ENCODE results near the gene KYAT1. TPM values are rescaled to one million over a fixed set of nuclear protein-coding genes. Genes with fewer than 3 reads are reported as not detected.
"Not testable (repeated sequence)": the region's sequence is repeated elsewhere in the genome, so short reads cannot be mapped to it uniquely, and the experiment has no call there.

KYAT1 gene
- total RNA-seq, 4 donors from 2014 or later = 4.7 to 7.4 (median 5.8) TPM

- H3K4me3 ChIP-seq = no peak overlapping the region
- DNase-seq (no peak), ATAC-seq (no peak)
- no peaks in the 10 kb centered on the region for H3K4me1 ChIP-seq
- H3K27me3 ChIP-seq = no peaks in the 10 kb centered on the region
- intact Hi-C loops (cut with DNase I; ENCODE audit: low total_unique reads) (no loop called here), in situ Hi-C loops (cut with MboI; ENCODE audit: low sequenced_read_pairs in 4 of 4) (no loop called here)
- no peaks in the 10 kb centered on the region for H3K9me3 ChIP-seq
- no peak for TF ChIP-seq POLR2A (IDR thresholded peaks at IDR 0.05)
- no peak for TF ChIP-seq CTCF (IDR thresholded peaks at IDR 0.05 in 4 of 5, conservative IDR thresholded peaks at IDR 0.05 in 1 of 5)
- H3K27ac ChIP-seq = no peak overlapping the region
- peaks cover 0 to 69% of the 10 kb centered on the region in 2 donors for H3K36me3 ChIP-seq
Measured at GRCh38 chr9:128798896-128799295, 82.9 kb downstream of the KYAT1 start.

- H3K36me3 ChIP-seq = peaks cover 0 to 75% of the 10 kb centered on the region in 2 donors
- DNase-seq; H3K27me3 ChIP-seq; H3K4me3 ChIP-seq; intact Hi-C loops (cut with DNase I; ENCODE audit: low total_unique reads); H3K9me3 ChIP-seq; H3K27ac ChIP-seq; H3K4me1 ChIP-seq; ATAC-seq; in situ Hi-C loops (cut with MboI; ENCODE audit: low sequenced_read_pairs in 4 of 4): not testable (repeated sequence)
Measured at GRCh38 chr9:128794961-128795360, 86.8 kb downstream of the KYAT1 start.

GRCh38 chr9:128792978-128793686 is 88.6 kb downstream of the KYAT1 start:
- no peak for TF ChIP-seq POLR2A (IDR thresholded peaks at IDR 0.05)
- no peak for TF ChIP-seq CTCF (IDR thresholded peaks at IDR 0.05 in 4 of 5, conservative IDR thresholded peaks at IDR 0.05 in 1 of 5)
- peaks cover 0 to 61% of the 10 kb centered on the region in 2 donors for H3K36me3 ChIP-seq
- intact Hi-C loops (cut with DNase I; ENCODE audit: low total_unique reads) = no loop called here

GRCh38 chr9:128792134-128792533 is 89.6 kb downstream of the KYAT1 start:
- in situ Hi-C loops (cut with MboI; ENCODE audit: low sequenced_read_pairs in 4 of 4) = no loop called here
- Histone ChIP-seq H3K9me3 (no peaks in the 10 kb centered on the region), H3K4me1 (peaks cover 9 to 16% of the 10 kb centered on the region in 2 donors), H3K27me3 (no peaks in the 10 kb centered on the region), H3K27ac (no peak overlapping the region), H3K4me3 (no peak overlapping the region), H3K36me3 (peaks cover 0 to 51% of the 10 kb centered on the region in 2 donors)
- intact Hi-C loops (cut with DNase I; ENCODE audit: low total_unique reads) = no loop called here
- no peak for DNase-seq
- TF ChIP-seq CTCF (IDR thresholded peaks at IDR 0.05 in 4 of 5, conservative IDR thresholded peaks at IDR 0.05 in 1 of 5) (no peak), POLR2A (IDR thresholded peaks at IDR 0.05) (no peak)
- no peak for ATAC-seq

More at GRCh38 chr9:128792978-128793686, 88.6 kb downstream of the KYAT1 start:
- Histone ChIP-seq H3K27ac (no peak overlapping the region), H3K27me3 (no peaks in the 10 kb centered on the region), H3K9me3 (no peaks in the 10 kb centered on the region), H3K4me1 (peaks cover 5 to 7% of the 10 kb centered on the region in 2 donors), H3K4me3 (no peak overlapping the region)
- in situ Hi-C loops (cut with MboI; ENCODE audit: low sequenced_read_pairs in 4 of 4) = no loop called here
- ATAC-seq (no peak), DNase-seq (no peak)

- Histone ChIP-seq H3K27ac (no peak overlapping the region), H3K4me1 (peaks cover 14 to 20% of the 10 kb centered on the region in 2 donors), H3K4me3 (no peak overlapping the region), H3K9me3 (no peaks in the 10 kb centered on the region), H3K36me3 (peaks cover 0 to 47% of the 10 kb centered on the region in 2 donors), H3K27me3 (no peaks in the 10 kb centered on the region)
- intact Hi-C loops (cut with DNase I; ENCODE audit: low total_unique reads) = no loop called here
- in situ Hi-C loops (cut with MboI; ENCODE audit: low sequenced_read_pairs in 4 of 4) = no loop called here
- DNase-seq = no peak
- no peak for ATAC-seq
- no peak for TF ChIP-seq POLR2A (IDR thresholded peaks at IDR 0.05)
- TF ChIP-seq CTCF (IDR thresholded peaks at IDR 0.05 in 4 of 5, conservative IDR thresholded peaks at IDR 0.05 in 1 of 5) = no peak
Measured at GRCh38 chr9:128790536-128790935, 91.2 kb downstream of the KYAT1 start.
